ENCODE data around the gene CDH3. TPM values are rescaled to one million over a fixed set of nuclear protein-coding genes. Genes with fewer than 3 reads are reported as not detected.

CDH3 gene
- total and polyA plus RNA-seq, 2 of the 13 experiments (the other 11 are each of a cell fraction or from before 2014, with no cell fraction given), result 0.11 TPM; not detected in 1

- TF ChIP-seq, protein P1, sequence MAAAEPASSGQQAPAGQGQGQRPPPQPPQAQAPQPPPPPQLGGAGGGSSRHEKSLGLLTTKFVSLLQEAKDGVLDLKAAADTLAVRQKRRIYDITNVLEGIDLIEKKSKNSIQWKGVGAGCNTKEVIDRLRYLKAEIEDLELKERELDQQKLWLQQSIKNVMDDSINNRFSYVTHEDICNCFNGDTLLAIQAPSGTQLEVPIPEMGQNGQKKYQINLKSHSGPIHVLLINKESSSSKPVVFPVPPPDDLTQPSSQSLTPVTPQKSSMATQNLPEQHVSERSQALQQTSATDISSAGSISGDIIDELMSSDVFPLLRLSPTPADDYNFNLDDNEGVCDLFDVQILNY (CRISPR knock-in tag; conservative IDR thresholded peaks at IDR 0.05), result no peak
- peak in 1 of 2 experiments; percentile 64; a peak in 1 of 4 replicates for TF ChIP-seq KLF16 (CRISPR knock-in tag; IDR thresholded peaks at IDR 0.05)
- TF ChIP-seq HMG20A (CRISPR knock-in tag; IDR thresholded peaks at IDR 0.05; ENCODE audit: borderline replicate concordance), result no peak; the same call in 1 of the 2 replicates
- no peak for TF ChIP-seq ZNF562 (CRISPR knock-in tag; IDR thresholded peaks at IDR 0.05; ENCODE audit: borderline replicate concordance)
- TF ChIP-seq ZNF773 (CRISPR knock-in tag; IDR thresholded peaks at IDR 0.05; ENCODE audit: borderline replicate concordance), result no peak
- no peak for TF ChIP-seq ZNF790 (CRISPR knock-in tag; IDR thresholded peaks at IDR 0.05; ENCODE audit: borderline replicate concordance)
- TF ChIP-seq KLF6 (CRISPR knock-in tag; IDR thresholded peaks at IDR 0.05), result 0 out of 2 replicates have a peak, but pooled peaks have one; percentile 54
- TF ChIP-seq CREB3 (CRISPR knock-in tag; IDR thresholded peaks at IDR 0.05), result no peak
- no peak for TF ChIP-seq THAP8 (CRISPR knock-in tag; IDR thresholded peaks at IDR 0.05; ENCODE audit: borderline replicate concordance)
- no peak; the same call in 1 of the 2 replicates for TF ChIP-seq SUZ12 (IDR thresholded peaks at IDR 0.05; ENCODE audit: low read depth, low read length)
- no peak for TF ChIP-seq ZNF317 (CRISPR knock-in tag; IDR thresholded peaks at IDR 0.05)
- no peak for TF ChIP-seq MNT (IDR thresholded peaks at IDR 0.05)
- no peak for TF ChIP-seq ZBTB40 (IDR thresholded peaks at IDR 0.05)
- TF ChIP-seq ZBTB40 (CRISPR knock-in tag; IDR thresholded peaks at IDR 0.05), result peak; percentile 21; the same call in 1 of the 2 replicates
- peak; percentile 89 for TF ChIP-seq ERF (CRISPR knock-in tag; IDR thresholded peaks at IDR 0.05)
- TF ChIP-seq ATF7-NPFF (CRISPR knock-in tag; IDR thresholded peaks at IDR 0.05; ENCODE audit: low read depth), result no peak
Measured at GRCh38 chr16:68704232-68704867, 59.2 kb downstream of the CDH3 start (continued).
